Measurements from ENCODE around the gene TWF2. TPM values are rescaled to one million over a fixed set of nuclear protein-coding genes. Genes with fewer than 3 reads are reported as not detected.

Gene TWF2
- total and polyA plus RNA-seq, 2 of the 13 experiments (the other 11 are each of a cell fraction or from before 2014, with no cell fraction given): 45.5 to 108 TPM

GRCh38 chr3:52182196-52182595, 56.8 kb downstream of the TWF2 start (continued):
- TF ChIP-seq ARID4A (CRISPR knock-in tag; IDR thresholded peaks at IDR 0.05; ENCODE audit: borderline replicate concordance) (peak; percentile 32; the same call in 1 of the 2 replicates), ZMYM4 (CRISPR knock-in tag; IDR thresholded peaks at IDR 0.05) (no peak), LCORL (IDR thresholded peaks at IDR 0.05) (no peak), LCORL (CRISPR knock-in tag; IDR thresholded peaks at IDR 0.05) (0 out of 2 replicates have a peak, but pooled peaks have one; percentile 34), ESRRA (CRISPR knock-in tag; IDR thresholded peaks at IDR 0.05; ENCODE audit: low read depth) (peak; percentile 89), MXD3 (CRISPR knock-in tag; IDR thresholded peaks at IDR 0.05) (no peak), ZNF20 (CRISPR knock-in tag; IDR thresholded peaks at IDR 0.05) (no peak), AGO2 (optimal IDR thresholded peaks at IDR 0.05; ENCODE audit: low read depth, low read length) (no peak), MED1 (CRISPR knock-in tag; IDR thresholded peaks at IDR 0.05) (0 out of 2 replicates have a peak, but pooled peaks have one; percentile 47), BORCS8-MEF2B (CRISPR knock-in tag; IDR thresholded peaks at IDR 0.05) (no peak), IKZF5 (CRISPR knock-in tag; IDR thresholded peaks at IDR 0.05) (no peak), ZNF687 (CRISPR knock-in tag; IDR thresholded peaks at IDR 0.05) (peak; percentile 52), NR0B2 (CRISPR knock-in tag; IDR thresholded peaks at IDR 0.05) (no peak), HDAC2 (CRISPR knock-in tag; IDR thresholded peaks at IDR 0.05) (peak; percentile 46; the same call in 1 of the 2 replicates), ZFY (CRISPR knock-in tag; IDR thresholded peaks at IDR 0.05) (no peak), ATF7 (IDR thresholded peaks at IDR 0.05) (no peak), ATF7 (CRISPR knock-in tag; IDR thresholded peaks at IDR 0.05) (0 out of 2 replicates have a peak, but pooled peaks have one; percentile 12)
